ENCODE measurements around the gene COG6. TPM values are rescaled to one million over a fixed set of nuclear protein-coding genes. Genes with fewer than 3 reads are reported as not detected.

Gene COG6
- total and polyA plus RNA-seq, 2 of the 13 experiments (the other 11 are each of a cell fraction or from before 2014, with no cell fraction given) = 23.5 to 26.1 TPM

- TF ChIP-seq TFDP2 (CRISPR knock-in tag; IDR thresholded peaks at IDR 0.05) (no peak), RXRA (CRISPR knock-in tag; IDR thresholded peaks at IDR 0.05) (no peak), SAFB2 (CRISPR knock-in tag; IDR thresholded peaks at IDR 0.05; ENCODE audit: borderline replicate concordance, low read depth) (no peak)
Measured at GRCh38 chr13:39699274-39699673, 43.8 kb downstream of the COG6 start (continued).

DNA sequence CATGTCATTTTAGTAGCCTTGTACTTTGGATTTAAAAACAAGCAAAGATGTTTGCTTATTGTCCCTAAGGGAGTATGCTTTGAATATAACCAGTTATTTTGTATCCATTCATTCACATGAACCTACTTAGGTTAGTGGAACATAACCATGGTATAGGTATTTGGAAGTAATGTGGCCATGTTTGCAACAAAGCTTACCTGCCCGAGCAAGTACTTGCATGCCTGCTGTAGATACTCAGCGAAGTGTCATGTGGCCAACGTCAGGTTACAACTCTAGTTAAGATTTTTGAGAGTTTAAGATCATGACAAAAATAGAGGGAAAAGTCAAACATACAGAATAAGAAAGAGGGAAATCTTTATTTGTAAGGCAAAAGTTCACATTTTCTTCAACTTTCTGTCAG is 57.2 kb downstream of the COG6 start:
- H3K79me2 ChIP-seq (ENCODE audit: insufficient read depth, low read length) = no peaks in the 10 kb centered on the region
- WGBS (ENCODE audit: low lambda C conversion rate) = 95% methylated on average over 3 of the region's 3 CpGs
- H4K20me1 ChIP-seq (ENCODE audit: insufficient read depth, low read length) = no peaks in the 10 kb centered on the region
- no peak overlapping the region for H3K4me3 ChIP-seq (replicated peaks in 1 of 3; ENCODE audit: insufficient read depth in 1 of 3, low read depth in 2 of 3, low read length in 3 of 3)
- FAIRE-seq (no peak), DNase-seq (ENCODE audit: low spot score) (no peak), ATAC-seq (no peak)
- in situ Hi-C loops (cut with HindIII; ENCODE audit: extremely low pct_ligation_motif_present, low pct_unique_long_range_greater_than_20kb) = no loop called here
- CTCF ChIA-PET (ENCODE audit: low intra/inter-chr PET ratio, low total read pairs) = no interaction called here
- POLR2A ChIA-PET = no interaction called here
- BruUV-seq (replicated peaks) = no TSS peak
- H3K4me2 ChIP-seq (ENCODE audit: low read depth, low read length) = no peak overlapping the region
- no peaks in the 10 kb centered on the region; a peak in 1 of 5 replicates for H3K36me3 ChIP-seq (replicated peaks in 1 of 2; ENCODE audit: control insufficient read depth in 1 of 2, insufficient read depth in 2 of 2, low read length in 2 of 2)
- no peak overlapping the region for H3K9ac ChIP-seq (ENCODE audit: insufficient read depth, low read depth, low read length)
- no peak overlapping the region for H3K27ac ChIP-seq (ENCODE audit: extremely low read length, insufficient read depth, low read length)
- no peak overlapping the region for H2AFZ ChIP-seq (ENCODE audit: low read length)
- no peaks in the 10 kb centered on the region for H3K9me3 ChIP-seq (ENCODE audit: low read length)
- intact Hi-C loops (cut with micrococcal nuclease; ENCODE audit: unreplicated experiment) = no loop called here
- no peaks in the 10 kb centered on the region for H3K27me3 ChIP-seq (ENCODE audit: control insufficient read depth in 1 of 2, insufficient read depth in 2 of 2, low read length in 2 of 2)
- peaks cover 10% of the 10 kb centered on the region; the same call in 1 of the 2 replicates for H3K4me1 ChIP-seq (ENCODE audit: insufficient read depth, low read length)
- TF ChIP-seq U2AF2 (IDR thresholded peaks at IDR 0.05; ENCODE audit: low read depth, low read length) = no peak
- no peak for TF ChIP-seq ZNF549 (CRISPR knock-in tag; IDR thresholded peaks at IDR 0.05)
- no peak for TF ChIP-seq ZNF335 (CRISPR knock-in tag; IDR thresholded peaks at IDR 0.05)
- TF ChIP-seq XRCC5 (optimal IDR thresholded peaks at IDR 0.05; ENCODE audit: low read length) = no peak
- no peak for TF ChIP-seq CEBPG (CRISPR knock-in tag; IDR thresholded peaks at IDR 0.05)
- TF ChIP-seq, protein P1, sequence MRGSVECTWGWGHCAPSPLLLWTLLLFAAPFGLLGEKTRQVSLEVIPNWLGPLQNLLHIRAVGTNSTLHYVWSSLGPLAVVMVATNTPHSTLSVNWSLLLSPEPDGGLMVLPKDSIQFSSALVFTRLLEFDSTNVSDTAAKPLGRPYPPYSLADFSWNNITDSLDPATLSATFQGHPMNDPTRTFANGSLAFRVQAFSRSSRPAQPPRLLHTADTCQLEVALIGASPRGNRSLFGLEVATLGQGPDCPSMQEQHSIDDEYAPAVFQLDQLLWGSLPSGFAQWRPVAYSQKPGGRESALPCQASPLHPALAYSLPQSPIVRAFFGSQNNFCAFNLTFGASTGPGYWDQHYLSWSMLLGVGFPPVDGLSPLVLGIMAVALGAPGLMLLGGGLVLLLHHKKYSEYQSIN (CRISPR knock-in tag; IDR thresholded peaks at IDR 0.05; ENCODE audit: borderline replicate concordance) = no peak
- no peak for TF ChIP-seq PBX2 (CRISPR knock-in tag; IDR thresholded peaks at IDR 0.05)
- TF ChIP-seq, protein P2, sequence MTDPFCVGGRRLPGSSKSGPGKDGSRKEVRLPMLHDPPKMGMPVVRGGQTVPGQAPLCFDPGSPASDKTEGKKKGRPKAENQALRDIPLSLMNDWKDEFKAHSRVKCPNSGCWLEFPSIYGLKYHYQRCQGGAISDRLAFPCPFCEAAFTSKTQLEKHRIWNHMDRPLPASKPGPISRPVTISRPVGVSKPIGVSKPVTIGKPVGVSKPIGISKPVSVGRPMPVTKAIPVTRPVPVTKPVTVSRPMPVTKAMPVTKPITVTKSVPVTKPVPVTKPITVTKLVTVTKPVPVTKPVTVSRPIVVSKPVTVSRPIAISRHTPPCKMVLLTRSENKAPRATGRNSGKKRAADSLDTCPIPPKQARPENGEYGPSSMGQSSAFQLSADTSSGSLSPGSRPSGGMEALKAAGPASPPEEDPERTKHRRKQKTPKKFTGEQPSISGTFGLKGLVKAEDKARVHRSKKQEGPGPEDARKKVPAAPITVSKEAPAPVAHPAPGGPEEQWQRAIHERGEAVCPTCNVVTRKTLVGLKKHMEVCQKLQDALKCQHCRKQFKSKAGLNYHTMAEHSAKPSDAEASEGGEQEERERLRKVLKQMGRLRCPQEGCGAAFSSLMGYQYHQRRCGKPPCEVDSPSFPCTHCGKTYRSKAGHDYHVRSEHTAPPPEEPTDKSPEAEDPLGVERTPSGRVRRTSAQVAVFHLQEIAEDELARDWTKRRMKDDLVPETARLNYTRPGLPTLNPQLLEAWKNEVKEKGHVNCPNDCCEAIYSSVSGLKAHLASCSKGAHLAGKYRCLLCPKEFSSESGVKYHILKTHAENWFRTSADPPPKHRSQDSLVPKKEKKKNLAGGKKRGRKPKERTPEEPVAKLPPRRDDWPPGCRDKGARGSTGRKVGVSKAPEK (CRISPR knock-in tag; IDR thresholded peaks at IDR 0.05; ENCODE audit: borderline replicate concordance) = no peak
- no peak for TF ChIP-seq ZZZ3 (CRISPR knock-in tag; IDR thresholded peaks at IDR 0.05; ENCODE audit: borderline replicate concordance)
- TF ChIP-seq ZNF607 (CRISPR knock-in tag; IDR thresholded peaks at IDR 0.05; ENCODE audit: borderline replicate concordance) = no peak
- no peak for TF ChIP-seq NFIC (IDR thresholded peaks at IDR 0.05; ENCODE audit: low read length)
- no peak for TF ChIP-seq NCOA5 (CRISPR knock-in tag; IDR thresholded peaks at IDR 0.05)
- no peak for TF ChIP-seq ARNTL (CRISPR knock-in tag; IDR thresholded peaks at IDR 0.05)

All from HepG2 (cell line).